Ovary (tissue), 3 donors: ENCODE measurements around the gene LDLRAD4.

Experiments used
- CTCF ChIP-seq, 3 donors: fragments of 450-650 bp in 2 of 3; fragments of 200-600 bp in 1 of 3; IDR thresholded peaks; one replicate each; pipeline versions ENCODE4 v1.5.1 to v1.8.0; 2016 to 2022; ENCODE audit warnings: antibody characterized with exemption in 3 of 3, mild to moderate bottlenecking in 1 of 3
- POLR2A ChIP-seq: fragments of 450-650 bp; IDR thresholded peaks from one replicate; pipeline ENCODE4 v1.6.1; 2017; ENCODE audit warnings: antibody characterized with exemption, mild to moderate bottlenecking, moderate library complexity
- donor health status: DM: no; HTN: no; CAD: no.

DNA sequence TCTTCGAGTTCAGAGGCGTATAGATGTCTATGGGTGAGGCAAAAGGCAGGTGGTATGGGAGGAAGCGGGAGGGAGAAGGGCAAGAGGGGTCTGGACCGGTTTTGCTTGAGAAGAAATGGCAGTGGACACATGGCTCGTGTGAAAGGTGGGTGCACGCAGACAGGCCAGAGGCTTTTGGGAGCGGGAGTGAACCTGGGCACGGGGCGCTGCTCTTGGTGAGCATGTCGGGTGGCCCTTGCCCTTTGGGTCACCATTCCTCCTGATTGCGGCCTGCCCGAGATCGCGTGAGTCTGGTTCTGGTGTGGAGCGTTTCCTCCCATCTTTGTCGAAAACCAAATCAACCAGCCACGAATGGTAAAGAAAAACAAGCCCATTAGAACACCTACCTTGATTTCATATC is 12.6 kb downstream of the LDLRAD4 start:
- TF ChIP-seq CTCF (IDR thresholded peaks at IDR 0.05) (no peak), POLR2A (no peak)
